ENCODE results near the gene ENKUR. TPM values are rescaled to one million over a fixed set of nuclear protein-coding genes. Genes with fewer than 3 reads are reported as not detected.

The ENKUR gene
- total RNA-seq, 1 donor from 2014 or later = not detected

GRCh38 chr10:24982319-24983112, 33.4 kb downstream of the ENKUR start:
- no peak for DNase-seq (ENCODE audit: low read depth)
- no peak overlapping the region for H3K4me3 ChIP-seq (ENCODE audit: low read depth, low read length)
- TF ChIP-seq CTCF (conservative IDR thresholded peaks at IDR 0.05; ENCODE audit: low read depth, low read length) = no peak

GRCh38 chr10:24981161-24981710, 34.7 kb downstream of the ENKUR start:
- no peak for TF ChIP-seq CTCF (conservative IDR thresholded peaks at IDR 0.05; ENCODE audit: low read depth, low read length)

GRCh38 chr10:24979685-24980084, 36.3 kb downstream of the ENKUR start:
- no peak for TF ChIP-seq CTCF (conservative IDR thresholded peaks at IDR 0.05; ENCODE audit: low read depth, low read length)
- no peak overlapping the region for H3K4me3 ChIP-seq (ENCODE audit: low read depth, low read length)
- no peak for DNase-seq (ENCODE audit: low read depth)

More at GRCh38 chr10:24981161-24981710, 34.7 kb downstream of the ENKUR start:
- no peak for DNase-seq (ENCODE audit: low read depth)
- H3K4me3 ChIP-seq (ENCODE audit: low read depth, low read length) = no peak overlapping the region

- H3K4me3 ChIP-seq (ENCODE audit: low read depth, low read length) = no peak overlapping the region
- TF ChIP-seq CTCF (conservative IDR thresholded peaks at IDR 0.05; ENCODE audit: low read depth, low read length) = no peak
- DNase-seq (ENCODE audit: low read depth) = no peak
These were observed 41.0 kb downstream of the ENKUR start for GRCh38 chr10:24974976-24975375.

GRCh38 chr10:24973163-24973562, 42.8 kb downstream of the ENKUR start:
- H3K4me3 ChIP-seq (ENCODE audit: low read depth, low read length) = no peak overlapping the region
- TF ChIP-seq CTCF (conservative IDR thresholded peaks at IDR 0.05; ENCODE audit: low read depth, low read length) = no peak
- DNase-seq (ENCODE audit: low read depth) = no peak

- no peak for TF ChIP-seq CTCF (conservative IDR thresholded peaks at IDR 0.05; ENCODE audit: low read depth, low read length)
- H3K4me3 ChIP-seq (ENCODE audit: low read depth, low read length) = no peak overlapping the region
- no peak for DNase-seq (ENCODE audit: low read depth)
These were observed 44.6 kb downstream of the ENKUR start for GRCh38 chr10:24971374-24971773.

Data from epithelial cell of proximal tubule (primary cell).